Measurements from ENCODE around the gene ADISSP. TPM values are rescaled to one million over a fixed set of nuclear protein-coding genes. Genes with fewer than 3 reads are reported as not detected.
"Not testable (repeated sequence)": the region's sequence is repeated elsewhere in the genome, so short reads cannot be mapped to it uniquely, and the experiment has no call there.

Gene ADISSP
- total RNA-seq, 3 donors from 2014 or later = 63.3 to 102 (median 84.2) TPM

DNA sequence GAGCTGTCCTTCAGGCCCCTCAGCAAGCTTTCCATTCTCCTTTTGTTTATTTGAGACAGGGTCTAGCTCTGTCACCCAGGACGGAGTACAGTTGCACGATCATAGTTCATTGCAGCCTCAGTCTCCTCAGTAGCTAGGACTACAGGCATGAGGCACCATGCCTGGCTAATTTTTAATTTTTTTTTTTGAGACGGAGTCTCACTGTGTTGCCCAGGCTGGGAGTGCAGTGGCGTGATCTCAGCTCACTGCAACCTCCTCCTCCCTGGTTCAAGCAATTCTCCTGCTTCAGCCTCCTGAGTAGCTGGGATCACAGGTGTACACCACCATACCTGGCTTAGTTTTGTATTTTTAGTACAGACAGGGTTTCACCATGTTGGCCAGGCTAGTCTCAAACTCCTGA is 21.6 kb upstream of the ADISSP start:
- peaks cover 26% of the 10 kb centered on the region for H3K4me1 Mint-ChIP-seq (ENCODE audit: low read depth)
- not testable (repeated sequence) for DNase-seq; ATAC-seq; H3K36me3 Mint-ChIP-seq (ENCODE audit: insufficient read depth); H3K4me3 Mint-ChIP-seq; H3K9me3 Mint-ChIP-seq; H3K27me3 Mint-ChIP-seq (ENCODE audit: low read depth)

DNA sequence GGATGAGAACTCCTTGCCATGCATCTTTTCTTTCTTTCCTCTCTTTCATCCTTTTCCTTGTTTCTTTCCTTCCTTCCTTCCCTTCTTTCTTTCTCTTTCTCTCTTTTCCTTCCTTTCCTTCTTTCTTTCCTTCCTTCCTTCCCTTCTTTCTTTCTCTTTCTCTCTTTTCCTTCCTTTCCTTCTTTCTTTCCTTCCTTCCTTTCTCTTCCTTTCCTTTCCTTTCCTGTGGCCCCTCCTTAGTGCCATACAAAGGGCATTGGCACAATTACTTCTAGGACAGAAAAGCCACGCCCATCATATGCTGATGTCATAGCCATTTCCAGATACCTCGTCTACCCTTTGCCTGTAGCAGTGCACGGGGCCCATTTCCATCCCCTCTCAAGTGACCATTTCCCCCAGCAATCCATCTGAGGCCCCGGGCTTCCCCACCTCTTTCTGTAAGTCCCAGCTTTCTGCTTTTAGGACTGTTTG is 21.2 kb upstream of the ADISSP start:
- DNase-seq (no peak), ATAC-seq (no peak)
- H3K36me3 Mint-ChIP-seq (ENCODE audit: insufficient read depth) = peaks cover 6% of the 10 kb centered on the region
- no peaks in the 10 kb centered on the region for H3K27me3 Mint-ChIP-seq (ENCODE audit: low read depth)
- no peaks in the 10 kb centered on the region for H3K9me3 Mint-ChIP-seq
- peak overlapping the region; percentile 44 for H3K4me3 Mint-ChIP-seq
- H3K4me1 Mint-ChIP-seq (ENCODE audit: low read depth) = peaks cover 26% of the 10 kb centered on the region

DNA sequence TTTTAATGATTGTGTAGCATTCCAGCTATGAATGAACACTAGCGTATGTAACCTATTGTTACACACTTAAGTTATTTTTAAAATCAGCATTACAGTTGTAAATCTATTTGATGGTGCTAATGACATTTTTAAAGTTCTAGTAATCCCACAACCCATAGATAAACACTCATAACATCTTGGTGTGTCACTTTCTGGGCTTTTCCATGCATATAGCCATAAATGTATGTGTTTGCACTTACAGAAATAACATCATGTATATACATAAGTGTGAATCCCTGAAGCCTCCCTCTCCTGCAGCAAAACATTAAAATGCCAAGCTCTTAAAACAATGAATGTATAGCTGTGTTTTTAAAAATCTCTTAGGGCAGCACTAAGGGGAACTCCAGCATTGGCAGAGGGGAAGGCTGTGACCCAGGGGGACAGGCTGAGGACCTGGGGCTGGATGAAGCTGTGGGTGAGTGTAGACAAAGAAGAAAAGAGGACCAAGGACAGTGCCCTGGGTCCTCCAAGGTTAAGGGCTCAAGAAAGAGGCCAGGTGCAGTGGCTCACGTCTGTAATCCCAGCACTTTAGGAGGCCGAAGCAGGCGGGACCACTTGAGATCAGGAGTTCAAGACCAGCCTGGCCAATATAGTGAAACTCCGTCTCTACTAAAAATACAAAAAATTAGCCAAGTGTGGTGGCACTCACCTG is 19.9 kb upstream of the ADISSP start:
- no peak for DNase-seq
- Mint-ChIP-seq H3K36me3 (ENCODE audit: insufficient read depth) (peaks cover 6% of the 10 kb centered on the region), H3K4me3 (peak overlapping the region; percentile 70), H3K9me3 (no peaks in the 10 kb centered on the region), H3K4me1 (ENCODE audit: low read depth) (peaks cover 33% of the 10 kb centered on the region), H3K27me3 (ENCODE audit: low read depth) (no peaks in the 10 kb centered on the region)
- ATAC-seq = no peak

DNA sequence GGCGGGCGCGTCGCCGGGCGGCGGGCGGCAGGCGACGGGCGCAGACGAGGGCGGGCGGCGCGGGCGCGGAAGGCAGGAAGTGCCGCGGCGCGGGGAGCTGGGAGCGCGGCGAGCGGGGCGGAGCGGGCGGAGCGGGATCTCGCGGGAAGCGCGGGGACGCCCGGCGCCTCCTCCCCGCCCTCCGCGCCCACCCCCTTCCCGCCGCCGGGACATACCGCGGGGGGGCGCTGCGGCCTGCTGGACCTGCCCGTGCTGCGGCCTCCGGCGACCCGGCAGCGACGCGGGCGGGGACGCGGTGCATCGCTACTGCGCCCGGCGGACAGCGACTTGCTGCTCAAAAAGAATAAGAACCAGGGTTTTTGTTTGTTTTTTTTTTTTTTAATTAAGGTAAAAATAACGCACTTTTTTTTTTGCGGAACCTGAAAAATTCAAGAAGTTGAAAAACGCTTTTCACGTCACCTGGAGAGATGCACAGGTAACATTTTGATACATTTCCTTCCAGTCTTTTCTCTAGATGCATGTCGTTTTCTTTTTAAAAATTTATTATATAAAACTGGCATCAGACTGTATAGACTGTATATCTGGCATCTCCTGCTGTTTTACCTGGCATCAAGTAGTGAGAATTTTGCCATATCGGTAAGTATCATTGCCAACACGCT is 19.2 kb upstream of the ADISSP start, which contains the start of gene CENPB:
Gene CENPB, minus strand, starts transcription at position 76 of the 659 bp plus-strand sequence. CDS start 257 bp downstream, outside the sequence.
- Mint-ChIP-seq H3K27me3 (ENCODE audit: low read depth) (no peaks in the 10 kb centered on the region), H3K36me3 (ENCODE audit: insufficient read depth) (peaks cover 6% of the 10 kb centered on the region), H3K9me3 (no peaks in the 10 kb centered on the region), H3K4me1 (ENCODE audit: low read depth) (peaks cover 35% of the 10 kb centered on the region), H3K4me3 (peak within 1 kb of the TSS; percentile 85)
- ATAC-seq (peak; percentile 91 to 95), DNase-seq (peak; percentile 89)

DNA sequence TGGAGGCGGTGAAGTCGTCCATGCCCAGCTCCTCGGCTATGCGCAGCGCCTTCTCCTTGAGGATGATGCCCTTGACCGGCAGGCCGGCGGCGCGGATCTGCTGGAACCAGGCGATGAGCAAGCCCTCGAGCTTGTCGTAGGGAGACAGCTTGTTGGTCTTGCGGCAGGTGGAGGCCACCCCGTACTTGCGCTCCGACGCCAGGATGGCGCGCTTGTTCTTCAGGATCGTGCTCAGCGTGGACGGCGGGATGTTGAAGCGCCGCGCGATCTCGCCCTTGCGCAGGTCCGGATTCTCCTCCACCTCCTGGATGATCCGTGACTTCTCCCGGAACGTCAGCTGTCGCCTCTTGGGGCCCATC is 18.6 kb upstream of the ADISSP start:
- Mint-ChIP-seq H3K4me1 (ENCODE audit: low read depth) (peaks cover 41% of the 10 kb centered on the region), H3K27me3 (ENCODE audit: low read depth) (no peaks in the 10 kb centered on the region), H3K9me3 (no peaks in the 10 kb centered on the region), H3K36me3 (ENCODE audit: insufficient read depth) (peaks cover 6% of the 10 kb centered on the region), H3K4me3 (peak overlapping the region; percentile 85)
- DNase-seq = peak; percentile 32
- peak; percentile 21 to 37 for ATAC-seq

DNA sequence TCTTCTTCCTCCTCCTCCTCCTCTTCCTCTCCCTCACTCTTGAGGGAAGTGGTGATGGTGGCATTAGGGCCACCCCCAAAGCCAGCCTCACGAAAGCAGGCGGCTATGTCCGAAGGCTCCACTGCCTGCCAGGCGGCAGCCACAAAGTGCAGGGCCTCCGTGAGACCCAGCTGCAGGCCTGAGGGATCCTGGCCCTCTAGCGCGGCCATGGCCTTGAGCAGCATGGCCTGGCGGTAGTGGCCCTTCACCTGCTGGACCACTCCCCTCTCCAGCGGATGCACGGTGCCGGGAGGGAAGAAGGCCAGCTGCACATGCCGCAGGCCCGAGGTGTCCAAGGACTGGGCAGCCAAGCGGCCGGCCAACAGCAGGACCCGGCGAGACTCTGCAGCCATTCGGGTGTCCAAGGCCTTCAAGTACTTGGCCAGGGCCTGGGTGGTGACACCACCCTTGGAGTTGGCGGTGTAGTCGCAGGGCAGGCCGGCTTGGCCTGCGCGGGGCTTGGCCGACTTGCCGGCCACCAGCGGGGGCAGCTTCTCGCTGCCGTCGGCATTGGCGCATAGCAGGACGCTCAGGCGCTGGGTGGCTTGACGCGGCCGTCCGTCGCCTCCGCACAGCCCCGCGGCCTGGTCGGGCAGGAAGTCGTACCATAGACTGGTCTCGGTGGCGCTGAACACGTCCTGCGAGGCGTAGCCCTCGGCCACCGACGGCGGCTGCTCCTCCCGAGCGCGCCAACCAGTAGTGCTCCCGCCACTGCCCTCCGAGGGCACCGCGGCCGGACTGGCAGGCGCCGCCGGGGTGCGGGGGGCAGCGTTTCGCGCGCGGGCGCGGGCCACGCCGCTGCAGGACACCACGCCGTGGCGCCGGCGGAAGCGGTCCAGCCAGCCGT is 17.9 kb upstream of the ADISSP start:
- DNase-seq (no peak), ATAC-seq (no peak)
- H3K27me3 Mint-ChIP-seq (ENCODE audit: low read depth) = no peaks in the 10 kb centered on the region
- no peaks in the 10 kb centered on the region for H3K9me3 Mint-ChIP-seq
- peaks cover 48% of the 10 kb centered on the region for H3K4me1 Mint-ChIP-seq (ENCODE audit: low read depth)
- peak overlapping the region; percentile 69 for H3K4me3 Mint-ChIP-seq
- peaks cover 6% of the 10 kb centered on the region for H3K36me3 Mint-ChIP-seq (ENCODE audit: insufficient read depth)

DNA sequence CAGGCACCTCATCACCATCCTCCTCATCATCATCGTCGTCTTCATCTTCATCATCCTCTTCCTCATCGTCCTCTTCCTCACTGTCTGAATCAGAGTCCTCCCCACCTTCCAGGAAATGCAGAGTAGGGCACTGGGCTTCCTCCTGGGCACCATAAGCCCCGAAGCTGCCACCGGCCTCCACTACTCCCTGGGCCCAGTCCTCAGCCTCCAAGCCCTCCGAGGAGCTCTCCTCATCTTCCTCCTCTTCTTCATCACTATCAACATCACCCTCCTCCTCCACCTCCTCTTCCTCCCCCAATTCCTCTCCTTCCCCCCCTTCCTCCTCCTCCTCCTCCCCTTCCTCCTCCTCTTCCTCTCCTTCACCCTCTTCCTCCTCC is 17.3 kb upstream of the ADISSP start:
- H3K27me3 Mint-ChIP-seq (ENCODE audit: low read depth) = no peaks in the 10 kb centered on the region
- H3K4me3 Mint-ChIP-seq = peak overlapping the region; percentile 69
- ATAC-seq (no peak), DNase-seq (no peak)
- no peaks in the 10 kb centered on the region for H3K9me3 Mint-ChIP-seq
- peaks cover 49% of the 10 kb centered on the region for H3K4me1 Mint-ChIP-seq (ENCODE audit: low read depth)
- H3K36me3 Mint-ChIP-seq (ENCODE audit: insufficient read depth) = peaks cover 6% of the 10 kb centered on the region

DNA sequence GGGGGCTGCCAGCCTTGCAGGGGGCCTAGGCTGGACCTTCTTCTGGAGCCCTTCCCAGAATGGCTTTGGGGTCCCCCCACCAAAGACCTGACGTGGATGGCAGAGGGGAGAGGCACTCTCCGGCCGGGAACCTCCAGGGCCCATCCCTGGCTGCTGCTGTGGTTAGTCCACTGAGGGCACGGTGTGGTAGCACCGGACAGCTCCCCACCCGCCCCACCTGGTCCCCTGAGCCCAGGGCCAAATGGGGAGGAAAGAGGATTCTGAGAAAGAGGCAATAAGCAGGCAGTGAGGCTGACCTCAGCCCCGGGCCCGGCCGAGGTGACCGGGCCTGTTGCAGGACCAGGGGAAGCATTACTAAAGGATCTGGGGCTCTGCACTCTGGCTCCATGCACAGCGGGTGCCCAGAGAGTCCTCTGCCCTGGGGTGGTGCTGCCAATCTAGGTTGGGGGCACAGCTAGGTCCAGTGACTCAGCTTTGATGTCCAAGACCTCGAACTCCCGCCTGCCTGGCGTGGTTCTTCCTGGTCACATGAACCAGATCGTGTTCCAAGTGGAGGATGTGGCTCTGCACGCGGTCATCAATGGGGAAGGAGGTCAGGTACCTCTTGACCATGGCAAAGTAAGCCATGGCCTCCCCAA is 16.8 kb upstream of the ADISSP start:
- ATAC-seq (no peak), DNase-seq (no peak)
- Mint-ChIP-seq H3K36me3 (ENCODE audit: insufficient read depth) (peaks cover 6% of the 10 kb centered on the region), H3K9me3 (no peaks in the 10 kb centered on the region), H3K4me3 (peak overlapping the region; percentile 69), H3K27me3 (ENCODE audit: low read depth) (peaks cover 1% of the 10 kb centered on the region), H3K4me1 (ENCODE audit: low read depth) (peaks cover 49% of the 10 kb centered on the region)

DNA sequence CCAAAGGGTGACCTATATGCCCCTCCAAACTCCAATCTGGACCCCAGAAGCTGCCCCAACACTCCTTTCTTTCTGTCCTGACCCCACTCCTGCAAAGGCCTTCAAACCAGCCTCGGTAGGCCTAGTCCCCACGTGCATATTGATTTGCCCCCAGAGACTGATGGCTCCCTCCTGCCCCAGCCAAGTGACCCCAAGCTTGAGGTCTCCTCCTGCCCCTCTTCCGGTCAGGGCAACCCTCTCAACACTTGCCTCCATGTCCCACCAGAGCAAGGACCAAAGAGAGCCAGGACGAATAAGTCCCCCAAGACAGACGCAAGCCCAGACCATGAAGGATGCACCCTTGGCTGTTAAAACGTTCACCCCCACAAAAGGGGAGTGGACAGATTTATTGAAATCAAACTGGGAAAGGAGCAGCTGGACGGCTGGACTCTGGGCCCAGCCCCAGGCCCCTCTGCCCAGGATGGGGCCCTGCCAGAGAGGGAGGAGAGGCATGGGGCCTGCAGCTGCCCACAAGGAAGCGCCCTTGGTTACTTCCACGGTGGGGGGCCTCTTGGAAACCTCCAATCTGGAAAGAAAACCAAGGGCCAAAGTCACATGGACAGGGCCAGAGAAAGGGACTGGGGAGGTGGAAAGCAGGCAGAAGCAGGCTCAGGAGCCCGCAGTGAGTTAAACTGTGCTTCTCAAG is 16.1 kb upstream of the ADISSP start:
- Mint-ChIP-seq H3K4me3 (no peak overlapping the region), H3K4me1 (ENCODE audit: low read depth) (peaks cover 45% of the 10 kb centered on the region), H3K36me3 (ENCODE audit: insufficient read depth) (peaks cover 6% of the 10 kb centered on the region), H3K27me3 (ENCODE audit: low read depth) (peaks cover 7% of the 10 kb centered on the region), H3K9me3 (no peaks in the 10 kb centered on the region)
- DNase-seq (no peak), ATAC-seq (no peak)

DNA sequence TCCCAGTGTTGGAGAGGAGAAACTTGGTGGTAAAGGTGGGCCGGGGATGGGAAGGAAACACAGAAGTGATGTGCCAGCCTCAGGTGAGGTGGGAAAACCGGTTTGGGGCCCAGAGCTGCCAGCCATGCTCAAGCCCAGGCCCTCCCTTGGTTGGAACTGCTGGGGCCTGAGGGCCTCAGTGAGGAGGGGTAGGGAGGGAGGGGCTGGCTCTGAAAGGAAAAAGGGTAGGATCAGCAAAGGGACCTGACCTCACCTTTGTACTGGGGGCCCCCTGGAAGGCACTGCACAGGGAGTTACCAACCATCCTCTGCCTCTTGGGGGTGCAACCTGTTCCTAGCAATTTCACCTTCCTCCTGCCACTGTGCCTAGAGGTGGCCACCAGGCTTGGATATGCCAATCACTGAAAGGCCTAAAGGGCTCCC is 15.5 kb upstream of the ADISSP start:
- Mint-ChIP-seq H3K27me3 (ENCODE audit: low read depth) (peaks cover 9% of the 10 kb centered on the region), H3K36me3 (ENCODE audit: insufficient read depth) (peaks cover 6% of the 10 kb centered on the region), H3K9me3 (no peaks in the 10 kb centered on the region), H3K4me3 (no peak overlapping the region), H3K4me1 (ENCODE audit: low read depth) (peaks cover 43% of the 10 kb centered on the region)
- no peak for ATAC-seq
- DNase-seq = no peak

DNA sequence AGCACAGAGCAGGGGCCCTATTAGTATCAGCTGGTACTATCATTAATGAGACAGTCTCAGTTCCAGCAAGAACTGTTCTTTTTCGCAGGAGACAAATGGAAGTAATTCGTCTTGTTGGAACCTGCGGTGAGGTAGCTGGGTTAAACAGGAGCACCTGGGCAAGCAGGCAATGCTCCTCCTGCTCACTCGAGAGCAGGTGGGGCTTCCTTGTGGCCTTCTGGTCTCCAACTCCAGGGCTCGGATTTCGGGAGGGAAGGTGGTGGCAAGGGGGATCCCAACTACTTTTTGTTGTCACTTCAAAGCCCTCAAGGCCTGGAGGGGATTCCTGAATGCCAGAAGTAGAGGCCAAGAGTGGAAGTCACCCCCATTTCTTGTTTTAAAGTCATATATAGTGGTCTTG is 15.0 kb upstream of the ADISSP start:
- H3K36me3 Mint-ChIP-seq (ENCODE audit: insufficient read depth) = peaks cover 6% of the 10 kb centered on the region
- peaks cover 9% of the 10 kb centered on the region for H3K27me3 Mint-ChIP-seq (ENCODE audit: low read depth)
- no peak for DNase-seq
- H3K9me3 Mint-ChIP-seq = no peaks in the 10 kb centered on the region
- H3K4me1 Mint-ChIP-seq (ENCODE audit: low read depth) = peaks cover 41% of the 10 kb centered on the region
- H3K4me3 Mint-ChIP-seq = no peak overlapping the region
- ATAC-seq = no peak

DNA sequence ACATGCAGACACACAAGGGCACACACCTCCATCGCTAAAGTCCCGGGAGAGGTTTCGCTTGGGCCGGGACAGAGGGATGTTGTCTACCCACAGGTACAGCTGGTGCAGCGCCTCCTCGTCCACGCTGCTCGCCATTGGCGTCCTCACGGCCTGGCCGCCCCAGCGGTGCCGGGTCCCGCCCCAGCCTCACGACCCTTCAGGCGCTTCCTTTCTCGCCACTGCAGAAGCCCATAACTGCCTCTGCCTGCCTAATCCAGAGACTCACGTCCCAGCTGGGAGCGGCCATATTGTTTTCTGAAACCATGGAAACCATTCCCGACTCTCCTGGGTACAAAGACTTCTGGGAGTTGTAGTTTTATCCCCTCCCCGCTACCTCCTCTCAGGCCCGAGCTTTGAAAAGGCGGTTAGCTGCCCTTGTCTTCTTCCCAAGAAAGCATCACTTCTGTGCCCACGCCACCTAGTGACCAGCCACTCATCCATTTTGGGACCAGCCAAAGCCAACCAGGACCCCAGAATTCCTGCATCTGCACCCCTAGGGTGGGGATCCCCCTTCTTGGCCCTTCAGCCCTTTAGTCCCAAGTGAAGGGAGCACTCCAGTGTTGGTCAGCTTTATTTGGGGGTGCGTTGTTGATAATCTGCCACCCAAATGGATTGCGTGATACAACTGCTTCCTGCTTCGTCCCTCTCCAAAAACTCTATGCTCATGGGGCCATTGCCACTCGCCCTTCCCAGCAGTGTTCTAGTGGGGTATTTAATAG is 13.8 kb upstream of the ADISSP start, which contains the start of gene SPEF1:
Gene SPEF1, minus strand, starts transcription at position 296 of the 758 bp plus-strand sequence. Its CDS starts 161 bp downstream, at position 135.
- H3K27me3 Mint-ChIP-seq (ENCODE audit: low read depth) = peaks cover 9% of the 10 kb centered on the region
- peak within 1 kb of the TSS; percentile 52 for H3K4me3 Mint-ChIP-seq
- no peaks in the 10 kb centered on the region for H3K9me3 Mint-ChIP-seq
- peaks cover 6% of the 10 kb centered on the region for H3K36me3 Mint-ChIP-seq (ENCODE audit: insufficient read depth)
- no peak for DNase-seq
- H3K4me1 Mint-ChIP-seq (ENCODE audit: low read depth) = peaks cover 44% of the 10 kb centered on the region
- ATAC-seq = peak; percentile 42 to 43

DNA sequence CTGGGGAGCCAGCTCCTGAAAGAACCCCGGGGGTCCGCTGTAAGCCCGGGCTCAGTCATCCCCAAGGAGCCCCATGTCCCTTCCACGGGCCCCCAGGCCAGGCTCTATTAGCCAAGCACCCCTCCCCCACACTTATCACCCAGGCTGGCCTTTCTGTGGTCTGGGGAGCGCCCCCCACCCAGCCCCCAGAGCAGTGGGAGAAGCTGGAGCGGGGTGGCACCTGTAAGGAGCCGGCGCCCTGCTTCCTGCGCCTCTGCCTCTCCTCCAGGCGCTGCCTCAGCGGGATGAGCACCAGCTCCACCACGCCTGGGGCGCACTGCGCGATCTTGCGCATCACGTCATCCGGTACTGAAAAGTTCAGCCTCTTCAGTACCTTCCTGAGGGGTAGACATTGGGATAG is 11.4 kb upstream of the ADISSP start:
- no peak overlapping the region for H3K4me3 Mint-ChIP-seq
- no peak for DNase-seq
- peaks cover 9% of the 10 kb centered on the region for H3K27me3 Mint-ChIP-seq (ENCODE audit: low read depth)
- H3K4me1 Mint-ChIP-seq (ENCODE audit: low read depth) = peaks cover 34% of the 10 kb centered on the region
- no peak for ATAC-seq
- H3K9me3 Mint-ChIP-seq = no peaks in the 10 kb centered on the region
- no peaks in the 10 kb centered on the region for H3K36me3 Mint-ChIP-seq (ENCODE audit: insufficient read depth)

All from activated T-cell treated with anti-CD3 and anti-CD28 coated beads, Interleukin-2, amount 50 U/mL, for 4 hours (primary cell).